WTC11 (cell line): ENCODE measurements around the gene GABBR2. TPM values are rescaled to one million over a fixed set of nuclear protein-coding genes. Genes with fewer than 3 reads are reported as not detected.

Source experiments
- ATAC-seq: fragments of 200-7000 bp; cut with Tn5 transposase; 2 replicates; pipeline ENCODE4 v1.10.0; 2021; ENCODE audit warnings: mild to moderate bottlenecking, moderate library complexity
- CTCF ChIA-PET: fragments of 300-600 bp; sonication (Branson Sonifier 250); formaldehyde crosslinking; loops from one replicate; lab custom pipeline; 2021; ENCODE audit warnings: antibody characterized with exemption; lab: Charles Lee
- POLR2A ChIA-PET: fragments of 350-600 bp; sonication (Branson Sonifier 250); formaldehyde crosslinking; loops from one replicate; lab custom pipeline; 2021; ENCODE audit warnings: antibody characterized with exemption; lab: Charles Lee
- DNase-seq: peaks from one replicate; pipeline ENCODE4 v3.0.0; 2021; ENCODE audit warnings: low spot score
- H3K27ac Mint-ChIP-seq: 2 replicates; pipeline ENCODE4 v1.8.0; 2021; ENCODE audit warnings: mixed read lengths
- H3K27me3 Mint-ChIP-seq: 2 replicates; pipeline ENCODE4 v1.8.0; 2021; ENCODE audit warnings: low read depth, mild to moderate bottlenecking, moderate library complexity, mixed read lengths
- H3K36me3 Mint-ChIP-seq: 2 replicates; pipeline ENCODE4 v1.8.0; 2021; ENCODE audit warnings: mixed read lengths
- H3K4me1 Mint-ChIP-seq: 2 replicates; pipeline ENCODE4 v1.8.0; 2022; ENCODE audit warnings: mixed read lengths
- H3K4me3 Mint-ChIP-seq: 2 replicates; pipeline ENCODE4 v1.8.0; 2021; ENCODE audit warnings: mild to moderate bottlenecking, moderate library complexity, mixed read lengths
- H3K9me3 Mint-ChIP-seq: 2 replicates; pipeline ENCODE4 v1.8.0; 2021; ENCODE audit warnings: mixed read lengths
- ATF6 ChIP-seq: sonication (generic); formaldehyde crosslinking; IDR thresholded peaks from 2 replicates; pipeline ENCODE4 v1.8.1; 2023; ENCODE audit warnings: mild to moderate bottlenecking, missing genetic modification reagents
- E2F5 ChIP-seq: sonication (generic); formaldehyde crosslinking; IDR thresholded peaks from 2 replicates; pipeline ENCODE4 v1.8.1; 2022; ENCODE audit warnings: mild to moderate bottlenecking, moderate library complexity, missing genetic modification reagents
- FOXP4 ChIP-seq: sonication (generic); formaldehyde crosslinking; IDR thresholded peaks from 2 replicates; pipeline ENCODE4 v1.8.0; 2022; ENCODE audit warnings: mild to moderate bottlenecking, missing genetic modification reagents
- GRHL2 ChIP-seq: fragments of 250-450 bp; sonication (Bioruptor Pico); IDR thresholded peaks from 2 replicates; pipeline ENCODE4 v1.8.0; 2022; ENCODE audit warnings: mild to moderate bottlenecking, moderate library complexity; ENCODE audit not compliant: insufficient replicate concordance, severe bottlenecking
- ZNF121 ChIP-seq: sonication (generic); formaldehyde crosslinking; IDR thresholded peaks from 2 replicates; pipeline ENCODE4 v1.8.0; 2023; ENCODE audit warnings: missing genetic modification reagents
- ZNF232 ChIP-seq: sonication (generic); formaldehyde crosslinking; IDR thresholded peaks from 2 replicates; pipeline ENCODE4 v1.8.0; 2022; ENCODE audit warnings: mild to moderate bottlenecking, missing genetic modification reagents
- ZNF281 ChIP-seq: sonication (generic); formaldehyde crosslinking; IDR thresholded peaks from 2 replicates; pipeline ENCODE4 v1.8.0; 2023; ENCODE audit warnings: mild to moderate bottlenecking, missing genetic modification reagents
- ZNF425 ChIP-seq: fragments of 250-450 bp; sonication (Bioruptor Pico); conservative IDR thresholded peaks from 2 replicates; pipeline ENCODE4 v1.9.0; 2021; ENCODE audit warnings: mild to moderate bottlenecking
- ZNF671 ChIP-seq: fragments of 250-450 bp; sonication (Bioruptor Pico); IDR thresholded peaks from 2 replicates; pipeline ENCODE4 v1.8.0; 2021; ENCODE audit warnings: mild to moderate bottlenecking
- total RNA-seq: library from RNA; stranded (reverse); gene quantifications from 3 replicates; pipeline ENCODE4 v1.2.3, GENCODE V29; 2021
- TF ChIP-seq, protein P1 (sequence below): sonication (generic); formaldehyde crosslinking; IDR thresholded peaks from 2 replicates; pipeline ENCODE4 v1.8.0; 2022; ENCODE audit warnings: mild to moderate bottlenecking, missing genetic modification reagents
- TF ChIP-seq, protein P2 (sequence below): sonication (generic); formaldehyde crosslinking; IDR thresholded peaks from 2 replicates; pipeline ENCODE4 v1.8.1; 2022; ENCODE audit warnings: missing genetic modification reagents, borderline replicate concordance
- TF ChIP-seq, protein P3 (sequence below): sonication (generic); formaldehyde crosslinking; IDR thresholded peaks from 2 replicates; pipeline ENCODE4 v1.8.0; 2023; ENCODE audit warnings: missing genetic modification reagents, mild to moderate bottlenecking, borderline replicate concordance

GABBR2 gene
- total RNA-seq, 1 experiment from 2014 or later, result 0.92 TPM

DNA sequence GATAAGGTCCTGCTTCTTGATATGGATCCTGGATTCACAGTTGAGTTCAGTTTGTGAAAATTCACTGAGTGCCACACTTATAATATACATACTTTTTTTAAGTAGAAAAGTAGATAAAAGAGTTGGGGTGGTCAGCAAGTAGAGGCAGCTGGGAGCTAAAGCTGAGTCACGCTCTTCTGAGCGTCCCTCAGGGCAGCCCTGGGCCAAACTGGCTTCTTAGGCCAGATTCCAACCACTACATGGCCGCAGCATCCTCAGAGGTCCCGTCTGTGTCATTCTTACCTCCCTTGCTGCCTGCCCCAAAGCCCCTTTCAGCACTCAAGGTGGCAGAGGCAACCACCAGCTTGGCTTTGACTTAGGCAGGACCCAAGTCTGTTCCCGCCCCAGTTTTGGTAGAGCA lies 329.9 kb downstream of the GABBR2 start:
- Mint-ChIP-seq H3K27ac (no peak overlapping the region), H3K36me3 (no peaks in the 10 kb centered on the region), H3K4me1 (peaks cover 22% of the 10 kb centered on the region), H3K4me3 (no peak overlapping the region), H3K27me3 (no peaks in the 10 kb centered on the region; the same call in 1 of the 2 replicates), H3K9me3 (no peaks in the 10 kb centered on the region)
- DNase-seq, result no peak
- TF ChIP-seq, protein P1, sequence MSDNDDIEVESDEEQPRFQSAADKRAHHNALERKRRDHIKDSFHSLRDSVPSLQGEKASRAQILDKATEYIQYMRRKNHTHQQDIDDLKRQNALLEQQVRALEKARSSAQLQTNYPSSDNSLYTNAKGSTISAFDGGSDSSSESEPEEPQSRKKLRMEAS (CRISPR knock-in tag), result no peak
- TF ChIP-seq ZNF121 (CRISPR knock-in tag) (no peak), ZNF425 (no peak)
- ATAC-seq, result no peak
- ChIA-PET POLR2A (no interaction called here), CTCF (interaction anchor here (1.2 to 1.6 kb wide), 2 partner anchors 14 to 63 kb away, joined by 3 to 6 read pairs; no protein-coding TSS in a partner anchor)

- CTCF ChIA-PET, result no interaction called here
Measured at GRCh38 chr9:98378206-98378780, 330.4 kb downstream of the GABBR2 start.

More at GRCh38 chr9:98378206-98378780, 330.4 kb downstream of the GABBR2 start:
- H3K27ac Mint-ChIP-seq, result no peak overlapping the region
- H3K4me1 Mint-ChIP-seq, result peaks cover 22% of the 10 kb centered on the region
- ATAC-seq (no peak), DNase-seq (no peak)
- H3K9me3 Mint-ChIP-seq, result no peaks in the 10 kb centered on the region
- no peaks in the 10 kb centered on the region for H3K36me3 Mint-ChIP-seq
- no peak overlapping the region for H3K4me3 Mint-ChIP-seq
- POLR2A ChIA-PET, result no interaction called here
- TF ChIP-seq GRHL2 (CRISPR knock-in tag), result no peak
- no peak for TF ChIP-seq FOXP4 (CRISPR knock-in tag)
- no peak for TF ChIP-seq ZNF232
- TF ChIP-seq, protein P2, sequence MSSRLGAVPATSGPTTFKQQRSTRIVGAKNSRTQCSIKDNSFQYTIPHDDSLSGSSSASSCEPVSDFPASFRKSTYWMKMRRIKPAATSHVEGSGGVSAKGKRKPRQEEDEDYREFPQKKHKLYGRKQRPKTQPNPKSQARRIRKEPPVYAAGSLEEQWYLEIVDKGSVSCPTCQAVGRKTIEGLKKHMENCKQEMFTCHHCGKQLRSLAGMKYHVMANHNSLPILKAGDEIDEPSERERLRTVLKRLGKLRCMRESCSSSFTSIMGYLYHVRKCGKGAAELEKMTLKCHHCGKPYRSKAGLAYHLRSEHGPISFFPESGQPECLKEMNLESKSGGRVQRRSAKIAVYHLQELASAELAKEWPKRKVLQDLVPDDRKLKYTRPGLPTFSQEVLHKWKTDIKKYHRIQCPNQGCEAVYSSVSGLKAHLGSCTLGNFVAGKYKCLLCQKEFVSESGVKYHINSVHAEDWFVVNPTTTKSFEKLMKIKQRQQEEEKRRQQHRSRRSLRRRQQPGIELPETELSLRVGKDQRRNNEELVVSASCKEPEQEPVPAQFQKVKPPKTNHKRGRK (CRISPR knock-in tag), result no peak
- TF ChIP-seq, protein P3, sequence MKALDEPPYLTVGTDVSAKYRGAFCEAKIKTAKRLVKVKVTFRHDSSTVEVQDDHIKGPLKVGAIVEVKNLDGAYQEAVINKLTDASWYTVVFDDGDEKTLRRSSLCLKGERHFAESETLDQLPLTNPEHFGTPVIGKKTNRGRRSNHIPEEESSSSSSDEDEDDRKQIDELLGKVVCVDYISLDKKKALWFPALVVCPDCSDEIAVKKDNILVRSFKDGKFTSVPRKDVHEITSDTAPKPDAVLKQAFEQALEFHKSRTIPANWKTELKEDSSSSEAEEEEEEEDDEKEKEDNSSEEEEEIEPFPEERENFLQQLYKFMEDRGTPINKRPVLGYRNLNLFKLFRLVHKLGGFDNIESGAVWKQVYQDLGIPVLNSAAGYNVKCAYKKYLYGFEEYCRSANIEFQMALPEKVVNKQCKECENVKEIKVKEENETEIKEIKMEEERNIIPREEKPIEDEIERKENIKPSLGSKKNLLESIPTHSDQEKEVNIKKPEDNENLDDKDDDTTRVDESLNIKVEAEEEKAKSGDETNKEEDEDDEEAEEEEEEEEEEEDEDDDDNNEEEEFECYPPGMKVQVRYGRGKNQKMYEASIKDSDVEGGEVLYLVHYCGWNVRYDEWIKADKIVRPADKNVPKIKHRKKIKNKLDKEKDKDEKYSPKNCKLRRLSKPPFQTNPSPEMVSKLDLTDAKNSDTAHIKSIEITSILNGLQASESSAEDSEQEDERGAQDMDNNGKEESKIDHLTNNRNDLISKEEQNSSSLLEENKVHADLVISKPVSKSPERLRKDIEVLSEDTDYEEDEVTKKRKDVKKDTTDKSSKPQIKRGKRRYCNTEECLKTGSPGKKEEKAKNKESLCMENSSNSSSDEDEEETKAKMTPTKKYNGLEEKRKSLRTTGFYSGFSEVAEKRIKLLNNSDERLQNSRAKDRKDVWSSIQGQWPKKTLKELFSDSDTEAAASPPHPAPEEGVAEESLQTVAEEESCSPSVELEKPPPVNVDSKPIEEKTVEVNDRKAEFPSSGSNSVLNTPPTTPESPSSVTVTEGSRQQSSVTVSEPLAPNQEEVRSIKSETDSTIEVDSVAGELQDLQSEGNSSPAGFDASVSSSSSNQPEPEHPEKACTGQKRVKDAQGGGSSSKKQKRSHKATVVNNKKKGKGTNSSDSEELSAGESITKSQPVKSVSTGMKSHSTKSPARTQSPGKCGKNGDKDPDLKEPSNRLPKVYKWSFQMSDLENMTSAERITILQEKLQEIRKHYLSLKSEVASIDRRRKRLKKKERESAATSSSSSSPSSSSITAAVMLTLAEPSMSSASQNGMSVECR (CRISPR knock-in tag), result no peak
- no peak for TF ChIP-seq ATF6 (CRISPR knock-in tag)
- TF ChIP-seq ZNF281, result no peak
- TF ChIP-seq E2F5, result no peak
- TF ChIP-seq ZNF671, result no peak
- TF ChIP-seq, all 79 proteins: peak for 0
- H3K27me3 Mint-ChIP-seq, result no peaks in the 10 kb centered on the region; the same call in 1 of the 2 replicates
